Measurements from ENCODE around the gene IL20.

DNA sequence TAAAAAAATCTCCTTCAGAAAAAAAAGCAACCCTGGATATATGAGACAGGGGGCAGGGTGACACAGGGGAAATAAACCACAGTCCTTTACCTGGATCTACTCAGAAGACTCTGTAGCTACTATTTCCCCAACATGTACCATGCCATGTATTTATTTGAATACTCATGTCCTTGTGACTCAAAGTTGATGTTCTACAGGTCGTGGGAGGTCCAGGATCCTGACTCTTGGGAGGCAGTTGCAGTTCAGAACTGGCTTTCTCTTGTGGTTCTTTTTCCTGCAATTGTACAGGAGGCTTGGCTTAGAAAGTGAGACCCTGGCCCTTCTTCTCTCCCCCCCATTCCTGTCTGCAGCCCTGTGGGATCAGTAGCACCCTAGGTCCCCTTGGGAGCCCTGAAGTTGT, 26.0 kb downstream of the IL20 start:
- TF ChIP-seq, protein P1, sequence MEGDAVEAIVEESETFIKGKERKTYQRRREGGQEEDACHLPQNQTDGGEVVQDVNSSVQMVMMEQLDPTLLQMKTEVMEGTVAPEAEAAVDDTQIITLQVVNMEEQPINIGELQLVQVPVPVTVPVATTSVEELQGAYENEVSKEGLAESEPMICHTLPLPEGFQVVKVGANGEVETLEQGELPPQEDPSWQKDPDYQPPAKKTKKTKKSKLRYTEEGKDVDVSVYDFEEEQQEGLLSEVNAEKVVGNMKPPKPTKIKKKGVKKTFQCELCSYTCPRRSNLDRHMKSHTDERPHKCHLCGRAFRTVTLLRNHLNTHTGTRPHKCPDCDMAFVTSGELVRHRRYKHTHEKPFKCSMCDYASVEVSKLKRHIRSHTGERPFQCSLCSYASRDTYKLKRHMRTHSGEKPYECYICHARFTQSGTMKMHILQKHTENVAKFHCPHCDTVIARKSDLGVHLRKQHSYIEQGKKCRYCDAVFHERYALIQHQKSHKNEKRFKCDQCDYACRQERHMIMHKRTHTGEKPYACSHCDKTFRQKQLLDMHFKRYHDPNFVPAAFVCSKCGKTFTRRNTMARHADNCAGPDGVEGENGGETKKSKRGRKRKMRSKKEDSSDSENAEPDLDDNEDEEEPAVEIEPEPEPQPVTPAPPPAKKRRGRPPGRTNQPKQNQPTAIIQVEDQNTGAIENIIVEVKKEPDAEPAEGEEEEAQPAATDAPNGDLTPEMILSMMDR (IDR thresholded peaks at IDR 0.05) = no peak
- no peak for TF ChIP-seq POLR2A (IDR thresholded peaks at IDR 0.05)
